Embryonic facial prominence (tissue), 1 donor: Measurements from ENCODE around the gene SELPLG.
"Not testable (repeated sequence)": the region's sequence is repeated elsewhere in the genome, so short reads cannot be mapped to it uniquely, and the experiment has no call there.

ENCODE experiments used
- DNase-seq: peaks from one replicate; pipeline ENCODE4 v3.0.0-alpha.2; 2016; ENCODE audit errors: extremely low spot score

SELPLG gene

DNA sequence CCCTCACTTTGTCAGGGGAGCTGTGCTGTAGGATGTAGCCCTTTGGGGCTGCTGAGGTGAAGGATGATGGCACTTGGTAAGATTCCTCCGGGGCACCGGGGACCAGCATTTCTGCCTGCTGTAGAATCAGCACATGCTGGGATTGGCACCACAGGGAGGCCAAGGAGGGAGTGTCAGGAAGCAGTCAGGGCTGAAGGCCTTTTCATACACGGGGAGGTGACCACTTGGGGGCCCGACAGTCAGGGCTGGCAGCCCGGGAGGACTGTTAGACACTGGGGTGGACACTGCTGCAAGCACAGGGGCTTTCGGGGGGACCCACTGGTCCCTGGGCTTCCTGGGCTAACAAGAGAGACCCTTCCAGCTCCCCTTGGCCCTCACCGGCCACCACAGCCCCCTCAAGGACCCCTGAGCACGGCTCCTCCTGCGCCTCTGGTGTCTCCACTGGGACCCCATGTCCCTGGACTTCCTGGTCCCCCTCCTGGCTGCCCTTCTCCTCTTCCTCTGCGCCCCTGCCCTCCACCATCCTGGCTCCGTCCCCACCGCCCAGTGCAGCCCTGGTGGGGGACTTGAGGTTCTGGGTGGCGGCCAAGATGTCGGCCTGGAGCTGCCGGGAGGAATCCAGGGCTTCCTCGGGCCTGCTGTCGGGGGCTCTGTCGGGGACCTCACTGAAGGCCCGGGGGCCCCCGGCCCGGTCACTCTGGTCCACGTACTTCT, 42.3 kb downstream of the SELPLG start:
- DNase-seq = no peak

DNA sequence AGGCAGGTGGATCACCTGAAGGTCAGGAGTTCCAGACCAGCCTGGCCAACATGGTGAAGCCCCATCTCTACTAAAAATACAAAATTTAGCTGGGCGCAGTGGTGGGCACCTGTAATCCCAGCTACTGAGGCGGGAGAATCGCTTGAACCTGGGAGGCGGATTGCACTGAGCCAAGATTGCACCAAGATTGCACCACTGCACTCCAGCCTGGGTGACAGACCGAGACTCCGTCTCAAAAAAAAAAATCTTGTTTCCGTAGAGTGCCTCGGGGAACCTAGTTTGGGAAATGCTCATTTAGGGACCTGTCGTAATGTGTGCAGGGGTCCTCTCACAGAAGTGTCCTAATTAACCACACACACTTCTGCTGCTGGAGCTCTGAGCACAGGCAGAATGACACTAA, 43.2 kb downstream of the SELPLG start:
- DNase-seq = not testable (repeated sequence)

DNA sequence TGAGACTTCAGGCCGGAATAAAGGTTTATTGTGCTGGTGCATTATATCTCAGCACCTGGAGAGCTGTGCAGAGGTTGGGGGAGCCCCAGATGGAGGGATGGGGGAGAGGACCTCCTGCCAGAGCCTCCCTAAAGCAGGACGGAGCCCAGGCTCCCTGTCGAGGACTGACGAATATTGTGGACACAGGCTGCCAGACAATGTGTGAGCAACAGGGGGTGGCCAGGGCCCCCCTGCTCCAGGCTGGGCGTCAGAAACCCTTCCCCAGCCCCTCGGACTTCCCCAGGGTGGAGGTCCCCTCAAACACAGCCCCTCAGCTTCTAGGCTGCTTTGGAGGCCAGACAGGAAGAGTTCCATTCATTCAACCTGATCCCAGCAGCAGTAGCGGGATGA, 43.9 kb downstream of the SELPLG start:
- DNase-seq = no peak

DNA sequence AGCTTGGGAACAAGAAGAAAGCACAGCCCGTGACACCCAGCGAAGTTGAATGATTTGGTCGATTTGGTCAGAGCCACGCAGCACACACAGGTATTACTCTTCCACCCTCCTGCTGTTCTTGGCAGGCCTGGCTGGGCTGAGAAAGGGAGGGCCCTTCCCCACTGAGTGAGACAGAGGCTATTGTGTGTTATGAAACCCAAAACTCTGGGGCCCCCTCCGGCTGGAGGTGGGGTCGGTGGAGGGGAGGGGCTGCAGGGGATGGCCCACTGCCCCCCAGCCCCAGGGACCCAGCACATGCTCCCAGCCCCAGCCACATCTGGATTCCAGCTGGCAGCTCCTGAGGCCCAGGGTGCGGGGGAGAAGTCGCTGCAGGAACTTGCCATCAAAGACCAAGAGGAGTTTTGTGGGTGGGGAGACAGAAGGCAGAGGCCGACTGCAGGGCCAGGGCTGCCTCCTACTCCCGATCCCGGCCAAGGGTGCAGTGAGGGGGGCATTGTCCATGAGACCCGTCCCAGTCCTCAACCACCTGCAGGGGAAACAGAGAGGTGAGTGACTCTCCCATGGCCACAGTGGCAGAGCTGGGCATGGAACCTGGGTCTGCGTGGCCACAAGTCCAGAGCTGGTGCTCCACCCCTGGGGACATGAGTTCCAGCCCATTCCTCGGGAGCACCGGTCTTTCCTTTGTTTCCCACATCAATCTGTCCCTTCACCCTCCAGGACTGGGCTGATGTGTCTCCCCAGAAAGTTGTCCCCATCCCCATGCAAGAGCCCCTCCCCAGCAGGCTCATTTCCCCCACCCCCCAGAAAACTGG, 44.5 kb downstream of the SELPLG start:
- DNase-seq = no peak

DNA sequence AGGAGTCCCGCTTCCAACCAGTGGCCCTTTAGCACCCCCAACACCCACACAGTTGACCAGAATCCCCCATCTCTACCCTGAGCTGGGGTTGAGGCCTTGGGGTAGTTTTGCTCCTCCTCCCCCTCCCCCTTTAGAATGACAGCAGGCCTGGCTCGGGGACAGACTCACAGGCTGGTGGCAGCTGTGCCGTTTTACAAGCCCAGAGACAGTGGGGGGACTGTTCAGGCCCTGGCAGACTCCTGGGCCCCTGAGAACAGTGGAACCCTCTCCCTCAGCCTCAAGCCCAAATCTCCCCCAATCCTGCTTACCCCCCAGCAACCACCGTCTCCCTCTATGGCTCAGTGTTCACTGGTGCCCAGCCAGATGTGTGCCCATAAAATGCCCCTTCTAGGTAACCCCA, 45.9 kb downstream of the SELPLG start:
- no peak for DNase-seq

DNA sequence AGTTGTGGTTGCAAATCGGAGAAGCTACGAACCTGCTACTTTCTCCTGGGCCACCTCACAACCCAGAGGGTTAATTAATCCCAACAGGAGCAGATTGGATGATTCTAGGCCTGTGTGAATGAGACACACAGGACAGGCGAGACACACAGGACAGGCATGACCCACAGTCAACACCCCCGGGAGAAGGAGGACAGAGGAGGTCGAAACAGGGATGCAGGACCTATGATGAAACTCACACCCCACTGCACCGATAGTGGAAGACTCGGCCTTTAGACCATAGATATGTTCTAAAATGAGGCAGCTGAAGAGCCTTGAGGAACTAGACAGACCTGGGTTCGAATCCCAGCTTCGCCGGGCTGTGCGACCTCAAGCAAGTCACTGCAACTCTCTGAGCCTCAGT, 47.4 kb downstream of the SELPLG start:
- no peak for DNase-seq

DNA sequence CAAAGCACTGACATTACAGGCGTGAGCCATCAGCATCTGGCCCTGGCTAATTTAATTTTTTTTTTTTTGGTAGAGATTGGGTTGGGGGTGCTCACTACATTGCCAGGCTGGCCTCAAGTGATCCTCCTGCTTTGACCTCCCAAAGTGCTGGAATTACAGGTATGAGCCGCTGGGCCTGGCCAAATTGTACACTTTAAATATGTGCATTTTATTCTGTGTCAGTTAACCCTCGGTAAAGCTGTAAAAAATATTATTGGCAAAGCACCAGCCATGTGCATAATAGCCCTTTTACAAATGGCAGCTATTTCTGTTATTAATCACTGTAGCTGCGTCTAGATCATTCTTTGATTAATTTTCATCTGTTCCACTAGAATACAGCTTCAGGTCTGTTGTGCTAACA, 47.8 kb downstream of the SELPLG start:
- no peak for DNase-seq

DNA sequence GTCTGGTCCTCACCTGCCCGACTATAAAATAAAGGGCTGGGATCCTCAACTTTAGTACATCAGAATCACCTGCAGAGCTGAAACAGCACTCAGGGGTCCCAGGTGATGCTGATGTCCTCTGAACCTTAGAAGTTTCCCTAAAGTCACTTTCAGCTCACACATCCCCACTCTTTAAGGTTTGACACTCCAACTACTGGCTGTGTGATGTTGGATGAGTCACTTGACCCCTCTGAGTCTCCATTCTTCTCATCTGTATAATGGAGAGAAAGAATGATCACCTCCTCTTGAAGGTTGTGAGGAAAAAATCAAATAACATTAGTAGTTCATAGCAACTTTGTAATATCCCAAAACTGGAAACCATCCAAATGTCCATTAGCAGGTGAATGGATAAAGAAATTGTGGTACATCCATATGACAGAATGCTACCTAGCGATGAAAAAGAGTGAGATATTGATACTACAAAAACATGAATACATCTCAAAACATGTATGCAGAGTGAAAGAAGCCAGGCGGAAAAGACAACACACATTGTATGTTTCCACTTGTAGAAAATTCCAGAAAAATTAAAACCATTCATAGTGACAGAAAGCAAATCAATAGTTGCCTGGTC, 49.1 kb downstream of the SELPLG start:
- no peak for DNase-seq

DNA sequence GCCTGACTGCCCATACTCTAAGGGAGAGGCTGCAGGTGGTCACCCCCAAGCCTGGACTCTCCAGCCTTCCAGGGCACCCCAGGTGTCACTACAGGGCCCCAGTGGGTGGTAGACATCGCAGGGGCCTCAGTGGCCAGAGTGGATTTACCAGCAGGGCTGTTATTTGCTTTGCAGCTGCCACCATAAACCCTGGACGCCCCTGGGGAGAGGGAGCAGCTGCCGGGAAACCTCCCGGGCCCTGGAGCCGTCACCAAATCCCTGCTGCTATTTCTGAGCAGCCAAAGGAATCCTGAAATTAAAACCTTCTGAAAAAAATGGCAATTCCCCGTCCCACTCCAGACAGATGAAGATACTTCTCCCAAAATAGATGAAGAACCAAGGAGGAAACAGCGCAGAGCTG, 49.7 kb downstream of the SELPLG start:
- no peak for DNase-seq

DNA sequence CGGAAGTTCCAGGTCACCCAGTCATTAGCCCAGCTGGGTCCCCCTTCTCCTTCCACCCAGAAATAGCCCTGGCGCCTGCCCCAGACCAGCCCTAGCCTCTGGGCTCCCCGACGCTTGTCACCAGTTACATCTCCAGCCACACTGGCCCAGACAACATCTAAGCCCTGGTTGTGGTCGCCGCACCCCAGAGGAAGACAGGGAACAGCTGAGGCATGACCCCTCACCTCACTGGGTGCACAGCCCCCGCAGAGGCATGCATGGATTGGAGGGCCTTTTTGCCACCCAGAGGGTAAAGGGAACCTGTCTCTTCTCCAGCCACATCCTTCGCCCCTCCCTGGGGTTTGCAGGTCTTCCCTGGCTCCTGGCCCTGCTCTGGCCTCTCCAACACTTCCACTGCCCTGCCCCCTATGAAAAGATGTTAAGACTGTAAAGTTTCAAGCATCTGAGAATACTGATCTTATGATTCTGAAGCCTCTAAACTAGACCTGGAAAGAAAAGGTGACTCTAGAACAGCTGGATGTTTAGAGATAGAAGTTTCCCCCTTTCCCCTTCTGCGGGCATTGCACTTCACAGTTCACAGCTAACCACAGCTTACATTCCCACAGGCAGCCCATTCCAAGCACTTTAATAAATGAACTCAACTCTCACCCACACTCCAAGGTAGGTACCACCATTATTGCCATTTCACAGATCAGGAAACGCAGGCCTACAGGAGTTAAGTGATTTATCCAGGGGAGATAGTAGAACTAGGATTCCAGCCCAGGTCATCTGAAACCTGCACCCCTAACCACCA, 50.5 kb downstream of the SELPLG start:
- no peak for DNase-seq

DNA sequence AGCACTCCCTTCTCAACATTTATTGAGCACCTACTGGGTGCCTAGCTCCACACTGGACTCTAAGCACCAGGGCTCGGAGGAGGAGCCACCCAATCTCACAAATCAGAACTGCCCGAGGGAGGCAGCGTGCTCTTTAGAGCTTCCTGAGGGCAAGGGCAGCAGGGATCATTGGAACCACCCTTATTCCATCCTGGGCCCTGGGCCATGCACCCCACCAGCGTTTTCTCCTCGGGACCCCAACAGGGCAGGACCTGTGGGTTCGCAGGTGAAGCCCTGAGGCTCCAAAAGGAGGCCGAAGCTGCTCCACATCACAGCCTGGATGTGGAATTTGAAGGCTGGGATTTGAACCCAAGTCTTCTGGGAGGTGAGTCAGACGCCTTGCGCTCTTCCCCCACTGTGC, 51.2 kb downstream of the SELPLG start:
- no peak for DNase-seq

DNA sequence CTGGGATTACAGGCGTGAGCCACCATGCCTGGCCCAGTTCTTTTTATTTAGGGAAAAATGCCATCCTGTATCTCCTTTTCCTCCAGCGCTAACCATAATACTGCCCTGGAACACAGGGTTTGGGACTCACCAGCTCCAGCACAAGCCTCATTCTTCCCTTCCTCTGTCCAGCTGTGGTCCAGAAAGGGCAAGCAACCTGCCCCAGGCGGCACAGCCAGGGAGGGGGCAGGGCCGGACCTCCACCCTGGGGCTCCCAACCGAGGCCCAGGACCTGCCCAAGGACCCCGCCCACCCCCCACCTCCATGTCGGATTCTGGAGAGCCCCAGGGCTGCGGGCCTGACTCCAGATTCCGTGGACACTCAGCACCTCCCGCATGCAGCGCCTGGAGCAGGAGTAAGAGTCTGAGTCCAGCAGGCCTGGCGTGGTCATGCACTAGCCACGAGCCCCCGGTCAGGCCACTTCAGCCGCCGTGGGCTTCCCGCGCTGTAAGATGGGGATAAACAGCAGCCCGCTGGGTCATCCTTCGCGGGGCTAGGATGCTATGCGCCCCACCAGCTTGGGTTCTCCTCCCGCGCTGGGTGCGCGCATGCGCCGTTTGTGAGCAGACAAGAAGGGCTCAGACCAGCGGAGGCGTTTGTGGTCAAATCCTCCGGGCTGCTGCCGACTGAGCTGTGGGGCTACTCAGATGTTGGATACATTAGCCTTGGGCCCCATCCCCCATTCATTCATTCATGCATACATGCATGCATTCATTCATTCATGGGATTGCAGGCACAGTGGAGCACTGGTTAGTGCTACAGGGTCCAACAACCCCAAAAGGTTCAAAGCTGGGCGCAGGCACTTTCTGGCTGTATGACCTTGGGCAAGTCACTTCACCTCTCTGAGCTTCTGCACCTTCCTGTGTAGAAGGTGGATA, 52.1 kb downstream of the SELPLG start:
- no peak for DNase-seq

DNA sequence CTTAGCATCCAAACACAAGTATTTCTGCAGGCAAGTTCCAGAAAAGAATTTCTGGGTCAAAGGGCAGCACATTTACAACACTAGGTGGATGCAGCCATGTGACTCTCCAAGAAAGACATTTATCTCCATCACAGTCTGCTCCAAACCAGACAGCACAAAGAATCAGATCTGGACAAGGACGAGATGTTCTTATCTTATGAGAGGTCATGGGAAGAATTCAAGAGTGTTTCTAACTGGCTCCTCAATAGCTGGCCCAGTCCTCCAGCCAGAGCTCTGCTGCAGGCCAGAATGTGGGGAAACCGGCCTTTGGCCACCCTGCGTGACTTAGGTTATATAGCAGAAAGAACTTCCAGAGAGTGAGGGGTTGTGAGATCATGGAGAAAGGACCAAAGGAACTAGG, 53.2 kb downstream of the SELPLG start:
- DNase-seq = no peak

DNA sequence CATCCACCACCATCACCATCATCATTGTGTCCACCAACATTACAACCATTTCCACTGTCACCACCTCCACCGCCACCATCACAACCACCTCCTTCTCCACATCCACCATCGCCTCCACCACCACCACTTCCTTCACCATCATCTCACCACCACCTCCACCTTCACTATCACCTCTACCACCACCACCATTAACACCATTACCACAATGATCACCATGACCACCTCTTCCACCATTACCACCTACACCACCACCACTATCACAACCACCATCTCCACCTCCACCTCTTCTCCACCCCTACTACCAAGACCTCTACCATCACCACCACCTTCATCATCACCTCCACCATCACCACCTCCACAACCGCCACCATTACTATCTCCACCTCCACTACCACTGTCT, 54.9 kb downstream of the SELPLG start:
- no peak for DNase-seq

DNA sequence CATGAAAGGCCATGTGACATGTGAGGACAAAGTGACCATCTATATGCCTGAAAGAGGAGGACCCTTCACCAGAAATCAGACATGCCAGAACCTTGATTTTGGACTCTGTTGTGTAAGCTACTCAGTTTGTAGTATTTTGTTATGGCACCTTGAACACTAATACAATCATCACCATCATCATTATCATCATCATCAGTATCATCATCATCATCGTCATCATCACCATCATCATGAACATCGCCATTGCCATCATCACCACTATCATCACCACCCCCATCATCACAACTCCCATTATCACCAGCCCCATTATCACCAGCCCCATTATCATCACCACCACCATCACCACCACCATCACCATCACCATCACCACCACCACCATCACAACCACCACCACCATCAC, 55.4 kb downstream of the SELPLG start:
- DNase-seq = no peak

DNA sequence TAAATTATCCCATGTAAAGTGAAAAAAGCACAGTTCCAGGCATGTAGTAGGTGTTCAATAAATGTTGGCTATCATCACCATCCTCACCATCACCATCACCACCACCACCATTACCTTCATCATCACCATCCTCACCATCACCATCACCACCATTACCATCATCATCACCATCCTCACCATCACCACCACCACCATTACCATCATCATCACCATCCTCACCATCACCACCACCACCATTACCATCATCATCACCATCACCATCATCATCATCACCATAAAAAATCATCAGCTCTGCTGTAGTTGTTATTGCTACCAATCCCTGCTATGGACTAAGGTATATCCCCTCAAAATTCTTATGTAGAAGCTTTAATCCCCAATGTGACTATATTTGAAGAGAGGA, 56.2 kb downstream of the SELPLG start:
- no peak for DNase-seq

DNA sequence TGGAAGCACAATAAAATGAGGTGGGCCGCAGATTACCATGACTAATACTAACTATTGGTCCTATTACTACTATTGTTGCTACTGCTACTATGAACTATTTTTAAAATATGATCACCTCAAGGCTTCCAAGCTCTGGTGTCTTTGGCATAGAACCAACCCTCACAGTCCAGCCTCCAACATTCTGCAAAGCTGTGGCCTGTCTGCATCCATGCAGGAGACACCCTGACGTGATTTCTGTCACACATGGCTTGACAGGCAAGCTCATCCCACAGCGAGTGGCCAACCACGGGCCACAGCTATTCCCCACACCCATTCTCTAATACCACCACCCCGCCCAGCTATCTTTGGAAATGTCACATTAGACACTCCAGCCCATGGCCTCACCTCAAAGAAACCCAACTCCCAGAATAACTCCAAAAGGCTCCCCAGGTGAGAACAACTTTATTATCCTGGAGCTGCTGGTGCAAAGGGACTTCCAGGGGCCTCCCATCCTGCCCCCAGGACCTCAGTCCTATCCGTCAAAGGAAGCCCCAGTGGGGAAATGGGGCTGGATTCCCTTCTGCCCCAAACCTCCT, 56.9 kb downstream of the SELPLG start:
- DNase-seq = no peak

DNA sequence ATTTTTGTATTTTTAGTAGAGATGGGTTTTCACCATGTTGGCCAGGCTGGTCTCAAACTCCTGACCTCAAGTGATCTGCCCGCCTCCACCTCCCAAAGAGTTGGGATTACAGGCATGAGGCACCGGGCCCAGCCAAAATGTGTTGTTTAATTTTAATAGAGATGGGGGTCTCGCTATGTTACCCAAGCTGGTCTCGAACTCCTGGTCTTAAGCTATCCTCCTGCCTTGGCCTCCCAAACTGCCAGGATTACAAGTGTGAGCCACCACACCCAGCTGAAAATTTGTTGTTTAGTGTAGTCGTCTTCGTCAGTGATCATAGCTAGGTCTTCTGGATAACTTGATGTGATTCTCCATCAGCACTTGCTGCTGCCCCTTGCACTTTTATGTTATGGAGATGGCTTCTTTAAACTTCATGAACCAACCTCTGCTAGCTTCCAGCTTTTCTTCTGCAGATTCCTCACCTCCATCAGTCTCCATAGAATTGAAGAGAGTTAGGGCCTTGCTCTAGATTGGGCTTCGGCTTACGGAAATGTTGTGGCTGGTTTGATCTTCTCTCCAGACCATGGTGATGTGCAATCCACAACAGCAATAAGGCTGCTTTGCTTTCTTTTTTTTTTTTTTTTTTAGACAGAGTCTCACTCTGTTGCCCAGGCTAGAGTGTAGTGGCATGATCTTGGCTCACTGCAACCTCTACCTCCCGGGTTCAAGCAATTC, 58.3 kb downstream of the SELPLG start:
- DNase-seq = no peak

DNA sequence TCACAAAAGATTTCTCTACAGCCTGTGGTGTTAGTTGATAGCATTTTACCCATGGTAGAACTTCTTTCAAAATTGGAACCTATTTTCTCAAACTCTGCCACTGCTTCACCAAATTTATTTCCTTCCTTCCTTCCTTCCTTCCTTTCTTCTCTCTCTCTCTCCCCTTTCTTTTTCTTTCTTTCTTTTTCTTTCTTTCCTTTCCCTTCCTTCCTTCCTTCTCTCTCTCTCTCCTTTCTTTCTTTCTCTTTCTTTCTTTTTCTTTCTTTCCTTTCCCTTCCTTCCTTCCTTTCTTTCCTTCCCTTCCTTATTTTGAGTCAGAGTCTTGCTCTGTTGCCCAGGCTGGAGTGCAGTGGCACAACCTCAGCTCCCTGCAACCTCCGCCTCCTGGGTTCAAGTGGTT, 59.4 kb downstream of the SELPLG start:
- not testable (repeated sequence) for DNase-seq

DNA sequence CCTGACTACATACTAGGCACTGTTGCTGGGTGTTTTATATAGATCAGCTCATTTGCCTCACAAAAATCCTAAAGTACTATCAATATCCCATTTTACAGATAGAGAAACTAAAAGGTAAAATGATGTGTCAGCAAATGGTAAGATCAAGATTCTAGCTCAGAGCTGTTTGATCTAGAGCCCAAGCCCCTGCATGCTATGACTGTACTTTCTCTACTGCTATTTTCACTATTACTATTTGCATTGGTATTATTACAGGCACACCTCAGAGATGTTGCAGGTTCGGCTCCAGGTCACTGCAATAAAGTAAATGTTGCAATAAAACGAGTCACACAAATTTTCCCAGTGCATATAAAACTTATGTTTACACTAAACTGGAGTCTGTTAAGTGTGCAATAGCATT, 60.4 kb downstream of the SELPLG start:
- no peak for DNase-seq
